SK-N-SH treated with all-trans-retinoic acid at 6 μM for 48 hours (cell line): ENCODE results near the gene GRIN3A.

Experiments
- ATAC-seq: fragments of 200-7000 bp; cut with Tn5 transposase; 3 replicates; pipeline ENCODE4 v1.9.1; 2020; ENCODE audit warnings: mild to moderate bottlenecking, moderate library complexity
- ARNTL ChIP-seq: fragments of 450-650 bp; formaldehyde crosslinking; IDR thresholded peaks from 2 replicates; pipeline ENCODE4 v1.5.0; 2020; ENCODE audit warnings: low read depth, mild to moderate bottlenecking, moderate library complexity, borderline replicate concordance
- BACH2 ChIP-seq: fragments of 250-450 bp; sonication (Bioruptor Pico); IDR thresholded peaks from 2 replicates; pipeline ENCODE4 v1.9.0; 2021; ENCODE audit warnings: mild to moderate bottlenecking, borderline replicate concordance
- CSDC2 ChIP-seq: fragments of 250-450 bp; sonication (Bioruptor Pico); IDR thresholded peaks from 2 replicates; pipeline ENCODE4 v1.5.0; 2020; ENCODE audit warnings: mild to moderate bottlenecking, moderate library complexity
- GLIS3 ChIP-seq: fragments of 250-450 bp; sonication (Bioruptor Pico); IDR thresholded peaks from 2 replicates; pipeline ENCODE4 v1.5.0; 2020; ENCODE audit warnings: mild to moderate bottlenecking, moderate library complexity
- ISL1 ChIP-seq: fragments of 250-450 bp; sonication (Bioruptor Pico); IDR thresholded peaks from 2 replicates; pipeline ENCODE4 v2.1.2; 2022; ENCODE audit warnings: mild to moderate bottlenecking, moderate library complexity
- OSR1 ChIP-seq: fragments of 250-450 bp; sonication (Bioruptor Pico); IDR thresholded peaks from 2 replicates; pipeline ENCODE4 v1.8.0; 2022; ENCODE audit warnings: moderate library complexity, mild to moderate bottlenecking, inconsistent platforms
- PPARA ChIP-seq: fragments of 250-450 bp; sonication (Bioruptor Pico); IDR thresholded peaks from 2 replicates; pipeline ENCODE4 v1.5.0; 2020; ENCODE audit warnings: mild to moderate bottlenecking, borderline replicate concordance
- RARB ChIP-seq: fragments of 250-450 bp; sonication (Bioruptor Pico); IDR thresholded peaks from 2 replicates; pipeline ENCODE4 v1.8.0; 2021; ENCODE audit warnings: mild to moderate bottlenecking, moderate library complexity
- SNAI2 ChIP-seq: fragments of 250-450 bp; sonication (Bioruptor Pico); IDR thresholded peaks from 2 replicates; pipeline ENCODE4 v1.5.0; 2020; ENCODE audit warnings: mild to moderate bottlenecking, moderate library complexity
- TCF4 ChIP-seq: fragments of 250-450 bp; sonication (Bioruptor Pico); IDR thresholded peaks from 2 replicates; pipeline ENCODE4 v1.8.0; 2021; ENCODE audit warnings: mild to moderate bottlenecking, moderate library complexity, borderline replicate concordance
- TOX ChIP-seq: fragments of 250-450 bp; sonication (Bioruptor Pico); IDR thresholded peaks from 2 replicates; pipeline ENCODE4 v1.8.0; 2021; ENCODE audit warnings: mild to moderate bottlenecking, moderate library complexity, borderline replicate concordance
- ZFP3 ChIP-seq: fragments of 250-450 bp; sonication (Bioruptor Pico); IDR thresholded peaks from 2 replicates; pipeline ENCODE4 v1.5.0; 2020; ENCODE audit warnings: mild to moderate bottlenecking, moderate library complexity
- ZFP30 ChIP-seq: fragments of 450-650 bp; formaldehyde crosslinking; IDR thresholded peaks from 2 replicates; pipeline ENCODE4 v1.5.0; 2022; ENCODE audit warnings: mild to moderate bottlenecking, moderate library complexity
- ZNF565 ChIP-seq: fragments of 450-650 bp; formaldehyde crosslinking; conservative IDR thresholded peaks from 2 replicates; pipeline ENCODE4 v1.5.0; 2020; ENCODE audit warnings: low read depth, mild to moderate bottlenecking, moderate library complexity
- ZNF8 ChIP-seq: fragments of 450-650 bp; formaldehyde crosslinking; IDR thresholded peaks from 2 replicates; pipeline ENCODE4 v1.5.0; 2020; ENCODE audit warnings: mild to moderate bottlenecking, moderate library complexity
- TF ChIP-seq, protein P1 (sequence below): fragments of 250-450 bp; sonication (Bioruptor Pico); IDR thresholded peaks from 2 replicates; pipeline ENCODE4 v1.5.0; 2020; ENCODE audit warnings: mild to moderate bottlenecking, moderate library complexity
- TF ChIP-seq, protein P2 (sequence below): fragments of 250-450 bp; sonication (Bioruptor Pico); IDR thresholded peaks from 2 replicates; pipeline ENCODE4 v1.5.1; 2021; ENCODE audit warnings: mild to moderate bottlenecking, moderate library complexity
- TF ChIP-seq, protein P3 (sequence below): fragments of 250-450 bp; sonication (Bioruptor Pico); IDR thresholded peaks from 2 replicates; pipeline ENCODE4 v1.5.1; 2020; ENCODE audit warnings: low read depth, mild to moderate bottlenecking, moderate library complexity
- TF ChIP-seq, protein P4 (sequence below): fragments of 250-450 bp; sonication (Bioruptor Pico); IDR thresholded peaks from 2 replicates; pipeline ENCODE4 v1.8.0; 2021; ENCODE audit warnings: low read depth, mild to moderate bottlenecking, moderate library complexity, borderline replicate concordance

GRIN3A gene

DNA sequence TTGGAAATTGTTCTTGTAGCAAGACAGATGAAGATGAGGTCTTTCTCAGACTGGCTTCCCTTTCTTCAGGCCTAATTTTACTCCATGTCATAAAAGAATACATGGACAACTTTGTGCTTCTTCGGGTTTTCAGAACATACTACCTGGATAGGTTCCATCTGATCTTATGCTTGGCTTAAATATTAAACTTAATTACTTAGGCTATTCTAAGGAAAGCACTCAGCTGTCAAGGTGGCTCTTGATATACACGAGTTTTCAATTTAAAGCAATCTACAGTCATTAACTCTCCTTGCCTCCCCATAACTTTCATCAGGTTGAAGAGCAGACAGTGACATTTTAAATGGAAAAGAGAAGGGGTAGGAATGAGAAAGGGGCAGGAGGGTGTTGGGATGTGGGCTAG lies 134.2 kb downstream of the GRIN3A start:
- TF ChIP-seq, protein P1, sequence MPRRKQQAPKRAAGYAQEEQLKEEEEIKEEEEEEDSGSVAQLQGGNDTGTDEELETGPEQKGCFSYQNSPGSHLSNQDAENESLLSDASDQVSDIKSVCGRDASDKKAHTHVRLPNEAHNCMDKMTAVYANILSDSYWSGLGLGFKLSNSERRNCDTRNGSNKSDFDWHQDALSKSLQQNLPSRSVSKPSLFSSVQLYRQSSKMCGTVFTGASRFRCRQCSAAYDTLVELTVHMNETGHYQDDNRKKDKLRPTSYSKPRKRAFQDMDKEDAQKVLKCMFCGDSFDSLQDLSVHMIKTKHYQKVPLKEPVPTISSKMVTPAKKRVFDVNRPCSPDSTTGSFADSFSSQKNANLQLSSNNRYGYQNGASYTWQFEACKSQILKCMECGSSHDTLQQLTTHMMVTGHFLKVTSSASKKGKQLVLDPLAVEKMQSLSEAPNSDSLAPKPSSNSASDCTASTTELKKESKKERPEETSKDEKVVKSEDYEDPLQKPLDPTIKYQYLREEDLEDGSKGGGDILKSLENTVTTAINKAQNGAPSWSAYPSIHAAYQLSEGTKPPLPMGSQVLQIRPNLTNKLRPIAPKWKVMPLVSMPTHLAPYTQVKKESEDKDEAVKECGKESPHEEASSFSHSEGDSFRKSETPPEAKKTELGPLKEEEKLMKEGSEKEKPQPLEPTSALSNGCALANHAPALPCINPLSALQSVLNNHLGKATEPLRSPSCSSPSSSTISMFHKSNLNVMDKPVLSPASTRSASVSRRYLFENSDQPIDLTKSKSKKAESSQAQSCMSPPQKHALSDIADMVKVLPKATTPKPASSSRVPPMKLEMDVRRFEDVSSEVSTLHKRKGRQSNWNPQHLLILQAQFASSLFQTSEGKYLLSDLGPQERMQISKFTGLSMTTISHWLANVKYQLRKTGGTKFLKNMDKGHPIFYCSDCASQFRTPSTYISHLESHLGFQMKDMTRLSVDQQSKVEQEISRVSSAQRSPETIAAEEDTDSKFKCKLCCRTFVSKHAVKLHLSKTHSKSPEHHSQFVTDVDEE (CRISPR knock-in tag): no peak
- TF ChIP-seq, protein P2, sequence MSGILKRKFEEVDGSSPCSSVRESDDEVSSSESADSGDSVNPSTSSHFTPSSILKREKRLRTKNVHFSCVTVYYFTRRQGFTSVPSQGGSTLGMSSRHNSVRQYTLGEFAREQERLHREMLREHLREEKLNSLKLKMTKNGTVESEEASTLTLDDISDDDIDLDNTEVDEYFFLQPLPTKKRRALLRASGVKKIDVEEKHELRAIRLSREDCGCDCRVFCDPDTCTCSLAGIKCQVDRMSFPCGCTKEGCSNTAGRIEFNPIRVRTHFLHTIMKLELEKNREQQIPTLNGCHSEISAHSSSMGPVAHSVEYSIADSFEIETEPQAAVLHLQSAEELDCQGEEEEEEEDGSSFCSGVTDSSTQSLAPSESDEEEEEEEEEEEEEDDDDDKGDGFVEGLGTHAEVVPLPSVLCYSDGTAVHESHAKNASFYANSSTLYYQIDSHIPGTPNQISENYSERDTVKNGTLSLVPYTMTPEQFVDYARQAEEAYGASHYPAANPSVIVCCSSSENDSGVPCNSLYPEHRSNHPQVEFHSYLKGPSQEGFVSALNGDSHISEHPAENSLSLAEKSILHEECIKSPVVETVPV (CRISPR knock-in tag): no peak
- TF ChIP-seq GLIS3 (CRISPR knock-in tag): no peak
- TF ChIP-seq, protein P3, sequence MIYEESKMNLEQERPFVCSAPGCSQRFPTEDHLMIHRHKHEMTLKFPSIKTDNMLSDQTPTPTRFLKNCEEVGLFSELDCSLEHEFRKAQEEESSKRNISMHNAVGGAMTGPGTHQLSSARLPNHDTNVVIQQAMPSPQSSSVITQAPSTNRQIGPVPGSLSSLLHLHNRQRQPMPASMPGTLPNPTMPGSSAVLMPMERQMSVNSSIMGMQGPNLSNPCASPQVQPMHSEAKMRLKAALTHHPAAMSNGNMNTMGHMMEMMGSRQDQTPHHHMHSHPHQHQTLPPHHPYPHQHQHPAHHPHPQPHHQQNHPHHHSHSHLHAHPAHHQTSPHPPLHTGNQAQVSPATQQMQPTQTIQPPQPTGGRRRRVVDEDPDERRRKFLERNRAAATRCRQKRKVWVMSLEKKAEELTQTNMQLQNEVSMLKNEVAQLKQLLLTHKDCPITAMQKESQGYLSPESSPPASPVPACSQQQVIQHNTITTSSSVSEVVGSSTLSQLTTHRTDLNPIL: no peak
- ATAC-seq: no peak

DNA sequence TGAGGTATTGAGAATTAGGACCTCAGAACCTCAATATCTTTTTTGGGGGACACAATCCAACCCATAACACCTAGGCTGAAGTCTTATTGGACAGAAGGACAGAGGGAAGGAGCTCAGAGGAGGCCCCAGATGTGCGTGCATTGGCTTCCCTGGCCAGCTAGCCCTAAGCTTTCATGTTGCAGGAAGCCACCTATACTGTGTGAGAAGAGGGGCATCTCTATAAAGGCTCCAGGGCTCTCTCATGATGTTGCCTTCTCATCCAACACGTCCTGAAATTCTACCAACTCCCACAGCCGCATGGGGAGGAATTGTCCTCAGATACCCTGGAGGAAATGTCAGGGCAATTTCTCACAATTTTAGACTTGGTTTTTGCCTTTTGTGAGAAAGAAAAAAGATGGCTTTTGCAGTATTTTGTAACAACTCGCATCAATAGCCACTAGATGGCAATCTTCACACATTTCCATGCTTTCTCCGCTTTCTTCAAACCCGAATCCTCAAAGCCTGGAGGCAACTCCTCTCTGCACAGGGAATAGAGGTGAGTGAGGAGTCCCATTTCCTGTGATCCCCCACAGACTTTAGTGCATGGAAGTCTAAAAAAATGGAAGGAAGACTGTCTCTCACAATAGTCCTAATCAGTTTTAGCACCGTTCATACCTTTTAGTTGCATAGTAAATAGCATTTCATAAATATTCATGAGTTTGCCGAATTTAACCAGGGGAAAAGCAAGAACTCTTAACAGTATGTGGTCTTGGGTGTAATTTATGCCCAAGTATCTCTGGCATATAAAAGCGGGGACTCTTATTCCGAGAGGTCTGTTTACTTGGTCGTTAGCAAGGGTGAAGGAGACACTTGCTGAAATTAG lies 136.3 kb downstream of the GRIN3A start:
- ATAC-seq: peak; percentile 97
- no peak for TF ChIP-seq ARNTL (CRISPR knock-in tag)
- TF ChIP-seq, protein P1 (CRISPR knock-in tag): no peak
- TF ChIP-seq, protein P2 (CRISPR knock-in tag): no peak
- TF ChIP-seq ZFP3 (CRISPR knock-in tag): no peak
- TF ChIP-seq TOX (CRISPR knock-in tag): no peak
- no peak for TF ChIP-seq PPARA (CRISPR knock-in tag)
- TF ChIP-seq RARB (CRISPR knock-in tag): no peak
- no peak for TF ChIP-seq TCF4 (CRISPR knock-in tag)
- no peak for TF ChIP-seq SNAI2
- no peak for TF ChIP-seq ISL1
- TF ChIP-seq BACH2 (CRISPR knock-in tag): no peak
- no peak for TF ChIP-seq ZNF8 (CRISPR knock-in tag)
- TF ChIP-seq, protein P4, sequence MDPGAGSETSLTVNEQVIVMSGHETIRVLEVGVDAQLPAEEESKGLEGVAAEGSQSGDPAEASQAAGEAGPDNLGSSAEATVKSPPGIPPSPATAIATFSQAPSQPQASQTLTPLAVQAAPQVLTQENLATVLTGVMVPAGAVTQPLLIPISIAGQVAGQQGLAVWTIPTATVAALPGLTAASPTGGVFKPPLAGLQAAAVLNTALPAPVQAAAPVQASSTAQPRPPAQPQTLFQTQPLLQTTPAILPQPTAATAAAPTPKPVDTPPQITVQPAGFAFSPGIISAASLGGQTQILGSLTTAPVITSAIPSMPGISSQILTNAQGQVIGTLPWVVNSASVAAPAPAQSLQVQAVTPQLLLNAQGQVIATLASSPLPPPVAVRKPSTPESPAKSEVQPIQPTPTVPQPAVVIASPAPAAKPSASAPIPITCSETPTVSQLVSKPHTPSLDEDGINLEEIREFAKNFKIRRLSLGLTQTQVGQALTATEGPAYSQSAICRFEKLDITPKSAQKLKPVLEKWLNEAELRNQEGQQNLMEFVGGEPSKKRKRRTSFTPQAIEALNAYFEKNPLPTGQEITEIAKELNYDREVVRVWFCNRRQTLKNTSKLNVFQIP (CRISPR knock-in tag): no peak

DNA sequence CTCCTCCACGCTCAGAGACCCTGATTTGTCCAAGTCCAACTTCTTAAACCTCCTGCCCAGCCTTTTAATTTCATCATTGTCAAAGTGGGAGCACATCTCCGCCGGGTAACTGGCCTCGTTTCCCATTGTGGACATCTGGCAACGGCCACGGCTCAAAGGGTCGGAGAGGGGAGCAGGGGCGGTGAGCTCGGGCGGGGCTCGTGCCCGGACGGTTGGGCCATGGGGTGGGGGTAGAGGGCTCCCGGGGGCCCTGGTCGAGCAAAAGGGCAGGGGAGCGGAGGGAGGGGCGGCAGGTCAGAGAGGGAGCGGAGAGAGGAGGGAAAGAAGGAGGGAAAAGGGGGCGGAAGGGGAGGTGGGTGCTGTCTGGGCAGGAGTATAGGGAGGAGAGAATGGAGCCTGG lies 143.7 kb downstream of the GRIN3A start, which contains the start of gene PPP3R2:
Gene PPP3R2, minus strand, starts transcription at position 174 of the 400 bp plus-strand sequence. Its CDS starts 48 bp downstream, at position 126.
- no peak for ATAC-seq
- no peak for TF ChIP-seq ZNF8 (CRISPR knock-in tag)
- TF ChIP-seq SNAI2: no peak
- no peak for TF ChIP-seq ZNF565 (CRISPR knock-in tag)
- no peak for TF ChIP-seq ZFP3 (CRISPR knock-in tag)
- no peak for TF ChIP-seq OSR1
- no peak for TF ChIP-seq TCF4 (CRISPR knock-in tag)
- no peak for TF ChIP-seq CSDC2 (CRISPR knock-in tag)
- no peak for TF ChIP-seq BACH2 (CRISPR knock-in tag)
- no peak for TF ChIP-seq ARNTL (CRISPR knock-in tag)
- no peak for TF ChIP-seq ZFP30 (CRISPR knock-in tag)
- no peak for TF ChIP-seq TOX (CRISPR knock-in tag)
- TF ChIP-seq, all 23 proteins: peak for 0
